Astrocyte (in vitro differentiated cells and primary cell): Measurements from ENCODE around the gene KRTAP10-1. TPM values are rescaled to one million over a fixed set of nuclear protein-coding genes. Genes with fewer than 3 reads are reported as not detected.

ENCODE experiments used
- DNase-seq: peaks from one replicate; pipeline ENCODE4 v3.0.0-alpha.2; 2010; ENCODE audit warnings: low read depth
- FAIRE-seq: peaks from 2 replicates; lab custom pipeline; 2011; peaks lifted over from hg19 to GRCh38; lab: Jason Lieb, UNC
- H2AFZ ChIP-seq: 2 replicates; pipeline ENCODE4 v1.6.0; 2012; ENCODE audit warnings: low read depth, low read length, inconsistent platforms
- H3K27ac ChIP-seq: 2 replicates; pipeline ENCODE4 v1.5.1; 2011; ENCODE audit warnings: low read depth, low read length, inconsistent platforms
- H3K27me3 ChIP-seq: 2 replicates; pipeline ENCODE4 v1.6.0; 2011; ENCODE audit warnings: low read length, inconsistent platforms; ENCODE audit not compliant: insufficient read depth
- H3K36me3 ChIP-seq: 2 replicates; pipeline ENCODE4 v1.5.1; 2011; ENCODE audit warnings: low read length, inconsistent platforms; ENCODE audit not compliant: insufficient read depth
- H3K4me1 ChIP-seq: 2 replicates; pipeline ENCODE4 v1.5.1; 2011; ENCODE audit warnings: low read length, inconsistent platforms; ENCODE audit not compliant: insufficient read depth
- H3K4me2 ChIP-seq: 2 replicates; pipeline ENCODE4 v1.6.0; 2012; ENCODE audit warnings: low read length, inconsistent platforms
- H3K4me3 ChIP-seq: 2 replicates; pipeline ENCODE4 v1.5.1; 2011; ENCODE audit warnings: low read depth, mild to moderate bottlenecking, low read length, inconsistent platforms; ENCODE audit not compliant: insufficient read depth
- H3K79me2 ChIP-seq: 2 replicates; pipeline ENCODE4 v1.6.0; 2012; ENCODE audit warnings: mild to moderate bottlenecking, low read length, inconsistent platforms; ENCODE audit not compliant: insufficient read depth
- H3K9ac ChIP-seq: 2 replicates; pipeline ENCODE4 v1.6.0; 2012; ENCODE audit warnings: mild to moderate bottlenecking, low read length, inconsistent platforms
- H3K9me3 ChIP-seq: 2 replicates; pipeline ENCODE4 v1.5.1; 2012; ENCODE audit warnings: low read depth, mild to moderate bottlenecking, low read length, inconsistent platforms; ENCODE audit not compliant: insufficient read depth
- H4K20me1 ChIP-seq: 2 replicates; pipeline ENCODE4 v1.6.0; 2012; ENCODE audit warnings: low read length, inconsistent platforms; ENCODE audit not compliant: insufficient read depth
- H3K27ac Mint-ChIP-seq: one replicate; pipeline ENCODE4 v1.8.0; 2021; ENCODE audit warnings: mild to moderate bottlenecking, mixed read lengths; ENCODE audit not compliant: unreplicated experiment
- H3K27me3 Mint-ChIP-seq: one replicate; pipeline ENCODE4 v1.8.0; 2021; ENCODE audit warnings: low read depth, mixed read lengths; ENCODE audit not compliant: unreplicated experiment
- H3K36me3 Mint-ChIP-seq: one replicate; pipeline ENCODE4 v1.8.0; 2021; ENCODE audit warnings: low read depth, mixed read lengths; ENCODE audit not compliant: unreplicated experiment
- H3K4me1 Mint-ChIP-seq: one replicate; pipeline ENCODE4 v1.8.0; 2021; ENCODE audit warnings: low read depth, mixed read lengths; ENCODE audit not compliant: unreplicated experiment
- H3K4me3 Mint-ChIP-seq: one replicate; pipeline ENCODE4 v1.8.0; 2021; ENCODE audit warnings: mild to moderate bottlenecking, moderate library complexity, mixed read lengths; ENCODE audit not compliant: unreplicated experiment
- H3K9me3 Mint-ChIP-seq: one replicate; pipeline ENCODE4 v1.8.0; 2021; ENCODE audit warnings: mild to moderate bottlenecking, mixed read lengths; ENCODE audit not compliant: unreplicated experiment
- EZH2 ChIP-seq: IDR thresholded peaks from 2 replicates; pipeline ENCODE4 v1.6.1; 2012; ENCODE audit warnings: mild to moderate bottlenecking, low read length, inconsistent platforms; ENCODE audit not compliant: insufficient read depth
- total RNA-seq: library from RNA; stranded (reverse); gene quantifications from 2 replicates; pipeline ENCODE4 v1.2.1, GENCODE V29; 2021
- TF ChIP-seq, protein P1 (sequence below): IDR thresholded peaks from 2 replicates; pipeline ENCODE4 v1.5.1; 2011; ENCODE audit warnings: low read depth, mild to moderate bottlenecking, inconsistent platforms, low read length, moderate library complexity; ENCODE audit not compliant: insufficient read depth

Gene KRTAP10-1
- total RNA-seq, 1 donor from 2014 or later, result not detected

DNA sequence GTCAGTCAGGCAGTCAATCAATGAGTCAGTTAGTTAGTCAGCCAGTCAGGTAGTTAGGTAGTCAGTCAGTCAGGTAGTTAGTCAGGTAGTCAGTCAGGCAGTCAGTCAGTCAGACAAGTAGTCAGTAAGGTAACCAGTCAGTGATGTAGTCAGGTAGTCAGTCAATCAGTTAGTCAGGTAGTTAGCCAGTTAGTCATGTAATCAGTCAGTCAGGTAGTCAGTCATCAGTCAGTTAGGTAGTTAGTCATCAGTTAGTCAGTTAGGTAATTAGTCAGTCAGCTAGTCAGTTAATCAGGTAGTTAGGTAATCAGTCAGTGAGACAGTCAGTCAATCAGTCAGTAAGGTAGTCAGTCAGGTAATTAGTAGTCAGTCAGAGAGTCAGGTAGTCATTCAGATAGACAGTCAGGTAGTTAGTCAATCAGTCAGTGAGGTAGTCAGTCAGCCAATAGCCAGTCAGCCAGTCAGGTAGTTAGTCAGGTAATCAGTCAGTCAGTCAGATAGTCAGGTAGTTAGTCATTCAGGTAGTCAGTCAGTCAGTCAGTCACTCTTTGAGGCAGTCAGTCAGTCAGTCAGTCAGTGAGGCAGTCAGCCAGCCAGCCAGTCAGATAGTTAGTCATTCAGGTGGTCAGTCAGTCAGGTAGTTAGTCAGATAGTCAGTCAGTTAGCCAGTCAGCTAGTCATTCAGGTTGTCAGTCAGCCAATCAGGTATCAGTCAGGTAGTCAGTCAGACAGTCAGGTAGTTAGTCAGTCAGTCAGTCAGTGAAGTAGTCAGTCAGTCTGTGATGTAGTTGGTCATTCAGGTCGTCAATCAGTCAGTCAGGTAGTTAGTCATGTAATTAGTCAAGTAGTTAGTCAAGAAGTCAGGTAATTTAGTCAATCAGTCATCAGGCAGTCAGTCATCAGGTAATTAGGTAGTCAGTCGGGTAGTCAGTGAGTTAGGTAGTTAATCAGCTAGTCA lies 15.3 kb downstream of the KRTAP10-1 start:
- no peak overlapping the region for H3K27ac Mint-ChIP-seq
- TF ChIP-seq, protein P1, sequence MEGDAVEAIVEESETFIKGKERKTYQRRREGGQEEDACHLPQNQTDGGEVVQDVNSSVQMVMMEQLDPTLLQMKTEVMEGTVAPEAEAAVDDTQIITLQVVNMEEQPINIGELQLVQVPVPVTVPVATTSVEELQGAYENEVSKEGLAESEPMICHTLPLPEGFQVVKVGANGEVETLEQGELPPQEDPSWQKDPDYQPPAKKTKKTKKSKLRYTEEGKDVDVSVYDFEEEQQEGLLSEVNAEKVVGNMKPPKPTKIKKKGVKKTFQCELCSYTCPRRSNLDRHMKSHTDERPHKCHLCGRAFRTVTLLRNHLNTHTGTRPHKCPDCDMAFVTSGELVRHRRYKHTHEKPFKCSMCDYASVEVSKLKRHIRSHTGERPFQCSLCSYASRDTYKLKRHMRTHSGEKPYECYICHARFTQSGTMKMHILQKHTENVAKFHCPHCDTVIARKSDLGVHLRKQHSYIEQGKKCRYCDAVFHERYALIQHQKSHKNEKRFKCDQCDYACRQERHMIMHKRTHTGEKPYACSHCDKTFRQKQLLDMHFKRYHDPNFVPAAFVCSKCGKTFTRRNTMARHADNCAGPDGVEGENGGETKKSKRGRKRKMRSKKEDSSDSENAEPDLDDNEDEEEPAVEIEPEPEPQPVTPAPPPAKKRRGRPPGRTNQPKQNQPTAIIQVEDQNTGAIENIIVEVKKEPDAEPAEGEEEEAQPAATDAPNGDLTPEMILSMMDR, result no peak
- TF ChIP-seq EZH2, result no peak
- Histone ChIP-seq H3K4me3 (no peak overlapping the region), H3K27me3 (no peaks in the 10 kb centered on the region), H3K9me3 (peaks cover 28% of the 10 kb centered on the region), H3K79me2 (no peaks in the 10 kb centered on the region), H3K9ac (no peak overlapping the region), H2AFZ (no peak overlapping the region), H4K20me1 (no peaks in the 10 kb centered on the region), H3K4me2 (no peak overlapping the region), H3K36me3 (no peaks in the 10 kb centered on the region), H3K4me1 (no peaks in the 10 kb centered on the region), H3K27ac (no peak overlapping the region)
- FAIRE-seq (no peak), DNase-seq (no peak)
- H3K27me3 Mint-ChIP-seq, result peaks cover 26% of the 10 kb centered on the region
- peaks cover 2% of the 10 kb centered on the region for H3K36me3 Mint-ChIP-seq
- no peak overlapping the region for H3K4me3 Mint-ChIP-seq
- H3K9me3 Mint-ChIP-seq, result peaks cover 10% of the 10 kb centered on the region
- peaks cover 4% of the 10 kb centered on the region for H3K4me1 Mint-ChIP-seq

GRCh38 chr21:44523567-44524413 lies 16.2 kb downstream of the KRTAP10-1 start:
- Histone ChIP-seq H3K27ac (no peak overlapping the region), H3K9ac (no peak overlapping the region), H3K4me1 (no peaks in the 10 kb centered on the region), H3K4me2 (no peak overlapping the region), H3K27me3 (no peaks in the 10 kb centered on the region), H3K9me3 (peaks cover 28% of the 10 kb centered on the region), H4K20me1 (no peaks in the 10 kb centered on the region), H3K4me3 (no peak overlapping the region), H3K79me2 (no peaks in the 10 kb centered on the region), H3K36me3 (no peaks in the 10 kb centered on the region), H2AFZ (no peak overlapping the region)
- Mint-ChIP-seq H3K27ac (no peak overlapping the region), H3K36me3 (peaks cover 4% of the 10 kb centered on the region), H3K4me1 (peaks cover 4% of the 10 kb centered on the region), H3K4me3 (no peak overlapping the region), H3K27me3 (peaks cover 27% of the 10 kb centered on the region), H3K9me3 (peaks cover 13% of the 10 kb centered on the region)
- TF ChIP-seq EZH2, result no peak
- TF ChIP-seq, protein P1, result no peak
- peak; percentile 66 for FAIRE-seq
- DNase-seq, result no peak
